ENCODE results near the gene SPEG. TPM values are rescaled to one million over a fixed set of nuclear protein-coding genes. Genes with fewer than 3 reads are reported as not detected.

Gene SPEG
- total and polyA plus RNA-seq, 2 of the 13 experiments (the other 11 are each of a cell fraction or from before 2014, with no cell fraction given), result 0.18 to 0.24 TPM

- TF ChIP-seq ZNF574 (CRISPR knock-in tag; IDR thresholded peaks at IDR 0.05) (peak; percentile 77), ZNF547 (CRISPR knock-in tag; IDR thresholded peaks at IDR 0.05) (peak; percentile 89), SALL1 (CRISPR knock-in tag; IDR thresholded peaks at IDR 0.05) (peak; percentile 65), ZBTB2 (CRISPR knock-in tag; IDR thresholded peaks at IDR 0.05; ENCODE audit: low read depth) (no peak), POLR2A (IDR thresholded peaks at IDR 0.05; ENCODE audit: insufficient read depth in 1 of 2, low read depth in 2 of 2, low read length in 2 of 2) (peak; percentile 52 to 82; a peak in 3 of 4 replicates), CC2D1A (CRISPR knock-in tag; IDR thresholded peaks at IDR 0.05) (no peak), MZF1 (CRISPR knock-in tag; IDR thresholded peaks at IDR 0.05; ENCODE audit: borderline replicate concordance) (no peak; the same call in 1 of the 2 replicates), ZBTB40 (IDR thresholded peaks at IDR 0.05) (no peak), ZBTB40 (CRISPR knock-in tag; IDR thresholded peaks at IDR 0.05) (peak; percentile 60; the same call in 1 of the 2 replicates), KLF11 (CRISPR knock-in tag; IDR thresholded peaks at IDR 0.05) (0 out of 2 replicates have a peak, but pooled peaks have one; percentile 54), ZNF331 (CRISPR knock-in tag; IDR thresholded peaks at IDR 0.05) (peak; percentile 32; the same call in 1 of the 2 replicates), ZNF484 (CRISPR knock-in tag; IDR thresholded peaks at IDR 0.05; ENCODE audit: borderline replicate concordance, low read depth) (peak; percentile 37; the same call in 1 of the 2 replicates), ZNF441 (CRISPR knock-in tag; IDR thresholded peaks at IDR 0.05; ENCODE audit: borderline replicate concordance) (no peak)
- TF ChIP-seq, protein P1, sequence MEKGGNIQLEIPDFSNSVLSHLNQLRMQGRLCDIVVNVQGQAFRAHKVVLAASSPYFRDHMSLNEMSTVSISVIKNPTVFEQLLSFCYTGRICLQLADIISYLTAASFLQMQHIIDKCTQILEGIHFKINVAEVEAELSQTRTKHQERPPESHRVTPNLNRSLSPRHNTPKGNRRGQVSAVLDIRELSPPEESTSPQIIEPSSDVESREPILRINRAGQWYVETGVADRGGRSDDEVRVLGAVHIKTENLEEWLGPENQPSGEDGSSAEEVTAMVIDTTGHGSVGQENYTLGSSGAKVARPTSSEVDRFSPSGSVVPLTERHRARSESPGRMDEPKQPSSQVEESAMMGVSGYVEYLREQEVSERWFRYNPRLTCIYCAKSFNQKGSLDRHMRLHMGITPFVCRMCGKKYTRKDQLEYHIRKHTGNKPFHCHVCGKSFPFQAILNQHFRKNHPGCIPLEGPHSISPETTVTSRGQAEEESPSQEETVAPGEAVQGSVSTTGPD (CRISPR knock-in tag; IDR thresholded peaks at IDR 0.05), result no peak
Measured at GRCh38 chr2:219387306-219388120, 47.1 kb upstream of the SPEG start, which contains the start of gene DNPEP (continued).
